Measurements from ENCODE around the gene CBFB. TPM values are rescaled to one million over a fixed set of nuclear protein-coding genes. Genes with fewer than 3 reads are reported as not detected.

The CBFB gene
- total RNA-seq, 3 donors from 2014 or later, result 48.5 to 69.1 (median 52.3) TPM

- H3K36me3 ChIP-seq, result no peaks in the 10 kb centered on the region
- H3K9me3 ChIP-seq, result no peaks in the 10 kb centered on the region
- no peaks in the 10 kb centered on the region for H3K27me3 ChIP-seq
- intact Hi-C loops (cut with DNase I; ENCODE audit: low total_unique reads), result no loop called here
- TF ChIP-seq POLR2AphosphoS5 (IDR thresholded peaks at IDR 0.05) (no peak), POLR2A (IDR thresholded peaks at IDR 0.05) (no peak), CTCF (IDR thresholded peaks at IDR 0.05) (no peak)
- DNase-seq (ENCODE audit: low spot score in 2 of 2), result no peak
- no peaks in the 10 kb centered on the region for H3K4me1 ChIP-seq
- no peak overlapping the region for H3K4me3 ChIP-seq
- H3K27ac ChIP-seq, result no peak overlapping the region
These were observed 46.4 kb downstream of the CBFB start for GRCh38 chr16:67075331-67075730.

- no peaks in the 10 kb centered on the region for H3K27me3 ChIP-seq
- H3K27ac ChIP-seq, result no peak overlapping the region
- intact Hi-C loops (cut with DNase I; ENCODE audit: low total_unique reads), result no loop called here
- TF ChIP-seq POLR2A (IDR thresholded peaks at IDR 0.05), result no peak
- TF ChIP-seq POLR2AphosphoS5 (IDR thresholded peaks at IDR 0.05), result no peak
- no peak for TF ChIP-seq CTCF (IDR thresholded peaks at IDR 0.05)
- no peaks in the 10 kb centered on the region for H3K36me3 ChIP-seq
- H3K4me1 ChIP-seq, result no peaks in the 10 kb centered on the region
- H3K4me3 ChIP-seq, result no peak overlapping the region
- no peaks in the 10 kb centered on the region for H3K9me3 ChIP-seq
- no peak for DNase-seq (ENCODE audit: low spot score in 2 of 2)
These were observed 48.9 kb downstream of the CBFB start for GRCh38 chr16:67077871-67078270.

- Histone ChIP-seq H3K27ac (no peak overlapping the region), H3K9me3 (no peaks in the 10 kb centered on the region), H3K4me3 (no peak overlapping the region), H3K27me3 (no peaks in the 10 kb centered on the region), H3K36me3 (no peaks in the 10 kb centered on the region), H3K4me1 (no peaks in the 10 kb centered on the region)
- TF ChIP-seq POLR2A (IDR thresholded peaks at IDR 0.05) (no peak), POLR2AphosphoS5 (IDR thresholded peaks at IDR 0.05) (no peak), CTCF (IDR thresholded peaks at IDR 0.05) (no peak)
- no peak for DNase-seq (ENCODE audit: low spot score in 2 of 2)
- intact Hi-C loops (cut with DNase I; ENCODE audit: low total_unique reads), result no loop called here
These were observed 53.2 kb downstream of the CBFB start for GRCh38 chr16:67082100-67082499.

- Histone ChIP-seq H3K4me1 (no peaks in the 10 kb centered on the region), H3K27ac (no peak overlapping the region), H3K9me3 (no peaks in the 10 kb centered on the region), H3K4me3 (no peak overlapping the region), H3K36me3 (no peaks in the 10 kb centered on the region), H3K27me3 (no peaks in the 10 kb centered on the region)
- TF ChIP-seq CTCF (IDR thresholded peaks at IDR 0.05), result no peak
- no peak for TF ChIP-seq POLR2A (IDR thresholded peaks at IDR 0.05)
- TF ChIP-seq POLR2AphosphoS5 (IDR thresholded peaks at IDR 0.05), result no peak
- intact Hi-C loops (cut with DNase I; ENCODE audit: low total_unique reads), result no loop called here
- no peak for DNase-seq (ENCODE audit: low spot score in 2 of 2)
These were observed 53.9 kb downstream of the CBFB start for GRCh38 chr16:67082891-67083290.

- no peak for DNase-seq (ENCODE audit: low spot score in 2 of 2)
- Histone ChIP-seq H3K4me3 (no peak overlapping the region), H3K36me3 (no peaks in the 10 kb centered on the region), H3K9me3 (no peaks in the 10 kb centered on the region), H3K27me3 (no peaks in the 10 kb centered on the region), H3K4me1 (no peaks in the 10 kb centered on the region), H3K27ac (no peak overlapping the region)
- intact Hi-C loops (cut with DNase I; ENCODE audit: low total_unique reads), result no loop called here
- TF ChIP-seq POLR2AphosphoS5 (IDR thresholded peaks at IDR 0.05) (no peak), CTCF (IDR thresholded peaks at IDR 0.05) (no peak), POLR2A (IDR thresholded peaks at IDR 0.05) (no peak)
These were observed 55.5 kb downstream of the CBFB start for GRCh38 chr16:67084345-67085028.

All from breast epithelium (tissue), 4 donors.